ENCODE data around the gene RHBDL1. TPM values are rescaled to one million over a fixed set of nuclear protein-coding genes. Genes with fewer than 3 reads are reported as not detected.

RHBDL1 gene
- total and polyA plus RNA-seq, 9 of the 15 experiments (the other 6 are each of a cell fraction or from before 2014, with no cell fraction given) = 0.03 to 5.6 (median 1.3) TPM; not detected in 1

GRCh38 chr16:660459-661183 is 14.8 kb upstream of the RHBDL1 start (continued):
- TF ChIP-seq JUND (IDR thresholded peaks at IDR 0.05; ENCODE audit: borderline replicate concordance, low read depth, low read length) (peak; percentile 6; the same call in 1 of the 2 replicates), JUND (tag; IDR thresholded peaks at IDR 0.05; ENCODE audit: borderline replicate concordance, low read depth, low read length) (peak; percentile 30; the same call in 1 of the 3 replicates), MCM7 (IDR thresholded peaks at IDR 0.05) (no peak), XRCC5 (IDR thresholded peaks at IDR 0.05; ENCODE audit: low read depth, low read length) (0 out of 2 replicates have a peak, but pooled peaks have one; percentile 74), BHLHE40 (IDR thresholded peaks at IDR 0.05; ENCODE audit: low read length) (peak; percentile 93), NKRF (IDR thresholded peaks at IDR 0.05; ENCODE audit: borderline replicate concordance) (no peak), CSDE1 (IDR thresholded peaks at IDR 0.05) (no peak), ZNF780A (CRISPR knock-in tag; IDR thresholded peaks at IDR 0.05) (no peak), CREB1 (IDR thresholded peaks at IDR 0.05) (peak; percentile 40; the same call in 1 of the 2 replicates), CREB1 (CRISPR knock-in tag; IDR thresholded peaks at IDR 0.05) (no peak; the same call in 1 of the 2 replicates), RB1 (IDR thresholded peaks at IDR 0.05; ENCODE audit: low read depth) (peak; percentile 83), THRAP3 (IDR thresholded peaks at IDR 0.05; ENCODE audit: borderline replicate concordance) (no peak), RFX1 (IDR thresholded peaks at IDR 0.05) (no peak), ZNF76 (CRISPR knock-in tag; IDR thresholded peaks at IDR 0.05; ENCODE audit: borderline replicate concordance) (no peak), NEUROD1 (IDR thresholded peaks at IDR 0.05; ENCODE audit: borderline replicate concordance, low read depth, low read length, partially characterized antibody) (peak; percentile 24), ZNF395 (CRISPR knock-in tag; IDR thresholded peaks at IDR 0.05) (no peak), ZNF354B (CRISPR knock-in tag; IDR thresholded peaks at IDR 0.05) (no peak), DIDO1 (tag; IDR thresholded peaks at IDR 0.05; ENCODE audit: low read depth) (no peak)
- TF ChIP-seq, protein P1, sequence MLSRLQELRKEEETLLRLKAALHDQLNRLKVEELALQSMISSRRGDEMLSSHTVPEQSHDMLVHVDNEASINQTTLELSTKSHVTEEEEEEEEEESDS (CRISPR knock-in tag; IDR thresholded peaks at IDR 0.05) = no peak

Measured in K562 (cell line).